Activated CD8-positive, alpha-beta T cell treated with anti-CD3 and anti-CD28 coated beads for 36 hours (primary cell): ENCODE results near the gene ZNF644. TPM values are rescaled to one million over a fixed set of nuclear protein-coding genes. Genes with fewer than 3 reads are reported as not detected.

Experiments used
- ATAC-seq: fragments of 200-7000 bp; cut with Tn5 transposase; one replicate; pipeline ENCODE4 v1.10.0; 2021; ENCODE audit warnings: mild to moderate bottlenecking, moderate library complexity
- CTCF ChIA-PET: fragments of 350-600 bp; sonication (Branson Sonifier 250); formaldehyde crosslinking; loops from one replicate; lab custom pipeline; 2021; ENCODE audit warnings: antibody characterized with exemption; lab: Charles Lee
- POLR2A ChIA-PET: fragments of 350-600 bp; sonication (Branson Sonifier 250); formaldehyde crosslinking; loops from one replicate; lab custom pipeline; 2021; ENCODE audit warnings: antibody characterized with exemption; lab: Charles Lee
- DNase-seq: peaks from one replicate; pipeline ENCODE4 v3.0.0-alpha.2; 2020
- H3K27ac Mint-ChIP-seq: one replicate; pipeline ENCODE4 v1.8.0; 2021; ENCODE audit warnings: mild to moderate bottlenecking, mixed read lengths
- H3K27me3 Mint-ChIP-seq: one replicate; pipeline ENCODE4 v1.8.0; 2021; ENCODE audit warnings: mixed read lengths
- H3K36me3 Mint-ChIP-seq: one replicate; pipeline ENCODE4 v1.8.0; 2021; ENCODE audit warnings: low read depth, mixed read lengths
- H3K4me1 Mint-ChIP-seq: one replicate; pipeline ENCODE4 v1.8.0; 2021; ENCODE audit warnings: low read depth, mixed read lengths
- H3K4me3 Mint-ChIP-seq: one replicate; pipeline ENCODE4 v1.8.0; 2021; ENCODE audit warnings: mild to moderate bottlenecking, moderate library complexity, mixed read lengths
- H3K9me3 Mint-ChIP-seq: one replicate; pipeline ENCODE4 v1.8.0; 2021; ENCODE audit warnings: mixed read lengths
- intact Hi-C: fragments of 100-400 bp; cut with micrococcal nuclease; formaldehyde crosslinking; loops from one replicate; pipeline ENCODE4 v1.10.0; 2022
- total RNA-seq, 2 experiments: library from RNA; stranded (reverse); gene quantifications; one replicate each; pipeline ENCODE4 v1.2.3, GENCODE V29; 2021
- TF ChIP-seq, protein P1 (sequence below): fragments of 200-600 bp; IDR thresholded peaks from one replicate; pipeline ENCODE4 v1.8.0; 2022; ENCODE audit warnings: antibody characterized with exemption, mild to moderate bottlenecking

Gene ZNF644
- total RNA-seq, 2 experiments from 2014 or later = 43.4 to 44.9 TPM

DNA sequence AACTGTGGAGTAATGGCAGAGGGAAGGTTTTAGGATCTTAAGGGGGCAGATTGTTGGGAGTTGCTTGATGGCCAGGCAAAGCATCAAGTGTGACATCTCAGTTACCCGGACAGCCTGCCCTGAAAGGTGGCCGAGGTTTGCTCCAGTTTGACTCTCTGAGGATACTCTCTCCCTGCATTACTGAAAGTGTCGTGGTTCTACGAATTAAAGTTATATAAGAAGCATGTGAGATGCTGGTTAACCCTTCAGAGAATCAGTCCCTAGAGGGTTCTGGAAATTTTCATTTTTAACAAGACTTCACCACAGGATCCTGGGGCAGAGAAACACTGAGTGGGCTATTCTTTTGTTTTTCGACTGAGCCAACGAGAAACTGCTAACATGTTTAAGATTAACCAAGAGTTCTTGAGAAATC, 689 bp upstream of the ZNF644 start:
- POLR2A ChIA-PET = interaction anchor here (0.6 to 2.6 kb wide), 4 partner anchors 13 to 257 kb away, joined by 3 to 15 read pairs (median 4); no protein-coding TSS in a partner anchor
- Mint-ChIP-seq H3K4me1 (peaks cover 45% of the 10 kb centered on the region), H3K27me3 (no peaks in the 10 kb centered on the region), H3K9me3 (peaks cover 2% of the 10 kb centered on the region), H3K4me3 (peak overlapping the region; percentile 99), H3K27ac (peak overlapping the region; percentile 99), H3K36me3 (peaks cover 31% of the 10 kb centered on the region)
- ATAC-seq (no peak), DNase-seq (no peak)
- intact Hi-C loops = loop anchor here (10.0 kb wide), 1 partner anchor 168 kb away; no protein-coding TSS in a partner anchor
- TF ChIP-seq, protein P1, sequence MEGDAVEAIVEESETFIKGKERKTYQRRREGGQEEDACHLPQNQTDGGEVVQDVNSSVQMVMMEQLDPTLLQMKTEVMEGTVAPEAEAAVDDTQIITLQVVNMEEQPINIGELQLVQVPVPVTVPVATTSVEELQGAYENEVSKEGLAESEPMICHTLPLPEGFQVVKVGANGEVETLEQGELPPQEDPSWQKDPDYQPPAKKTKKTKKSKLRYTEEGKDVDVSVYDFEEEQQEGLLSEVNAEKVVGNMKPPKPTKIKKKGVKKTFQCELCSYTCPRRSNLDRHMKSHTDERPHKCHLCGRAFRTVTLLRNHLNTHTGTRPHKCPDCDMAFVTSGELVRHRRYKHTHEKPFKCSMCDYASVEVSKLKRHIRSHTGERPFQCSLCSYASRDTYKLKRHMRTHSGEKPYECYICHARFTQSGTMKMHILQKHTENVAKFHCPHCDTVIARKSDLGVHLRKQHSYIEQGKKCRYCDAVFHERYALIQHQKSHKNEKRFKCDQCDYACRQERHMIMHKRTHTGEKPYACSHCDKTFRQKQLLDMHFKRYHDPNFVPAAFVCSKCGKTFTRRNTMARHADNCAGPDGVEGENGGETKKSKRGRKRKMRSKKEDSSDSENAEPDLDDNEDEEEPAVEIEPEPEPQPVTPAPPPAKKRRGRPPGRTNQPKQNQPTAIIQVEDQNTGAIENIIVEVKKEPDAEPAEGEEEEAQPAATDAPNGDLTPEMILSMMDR = no peak
- CTCF ChIA-PET = interaction anchor here (1.0 to 1.2 kb wide), 2 partner anchors 42 to 78 kb away, joined by 3 read pairs; no protein-coding TSS in a partner anchor

DNA sequence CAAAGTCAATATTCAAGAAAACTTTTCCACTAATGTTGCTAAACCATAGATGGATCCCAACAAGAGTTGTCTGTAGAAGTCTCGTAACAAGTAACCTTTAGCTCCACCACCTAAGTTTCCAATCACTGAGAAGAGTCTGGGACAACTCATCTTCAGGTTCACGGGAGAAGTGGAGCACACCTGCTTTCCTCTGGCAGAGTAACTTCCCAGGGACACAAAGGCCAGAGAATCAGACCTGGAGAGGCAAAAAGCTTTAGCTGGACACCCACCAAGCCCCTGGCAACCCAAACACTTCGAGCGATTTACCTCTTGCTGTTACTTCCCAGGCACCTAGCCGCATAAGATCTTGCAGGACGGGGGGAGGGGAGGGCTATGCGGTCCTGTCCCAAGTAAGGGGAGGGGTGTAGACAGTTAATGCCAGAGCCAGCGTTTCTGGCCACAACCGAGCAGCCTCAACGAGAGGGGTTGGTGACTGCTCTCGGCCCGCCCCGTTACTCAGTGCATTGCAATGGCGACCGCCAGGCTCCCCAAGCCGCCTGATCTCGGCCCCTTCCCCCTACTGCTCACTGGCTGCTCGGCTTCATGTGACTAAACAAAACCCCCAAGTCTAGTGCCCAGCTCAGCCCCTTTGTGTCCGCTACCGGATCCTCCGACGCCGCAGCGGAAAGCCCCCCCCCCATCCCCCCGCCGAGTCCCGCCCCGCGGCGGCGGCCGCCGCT, 709 bp downstream of the ZNF644 start:
- CTCF ChIA-PET = interaction anchor here (1.1 to 1.2 kb wide), 2 partner anchors 41 to 144 kb away, joined by 3 read pairs; no protein-coding TSS in a partner anchor
- H3K27ac Mint-ChIP-seq = peak overlapping the region; percentile 99
- ATAC-seq (peak; percentile 59), DNase-seq (peak; percentile 82)
- TF ChIP-seq, protein P1 = no peak
- POLR2A ChIA-PET = interaction anchor here (0.6 to 2.6 kb wide), 4 partner anchors 11 to 102 kb away, joined by 3 to 15 read pairs (median 4); no protein-coding TSS in a partner anchor
- intact Hi-C loops = loop anchor here (10.0 kb wide), 1 partner anchor 166 kb away; no protein-coding TSS in a partner anchor
- H3K36me3 Mint-ChIP-seq = peaks cover 31% of the 10 kb centered on the region
- H3K4me3 Mint-ChIP-seq = peak overlapping the region; percentile 99
- no peaks in the 10 kb centered on the region for H3K27me3 Mint-ChIP-seq
- H3K4me1 Mint-ChIP-seq = peaks cover 57% of the 10 kb centered on the region
- peaks cover 2% of the 10 kb centered on the region for H3K9me3 Mint-ChIP-seq

DNA sequence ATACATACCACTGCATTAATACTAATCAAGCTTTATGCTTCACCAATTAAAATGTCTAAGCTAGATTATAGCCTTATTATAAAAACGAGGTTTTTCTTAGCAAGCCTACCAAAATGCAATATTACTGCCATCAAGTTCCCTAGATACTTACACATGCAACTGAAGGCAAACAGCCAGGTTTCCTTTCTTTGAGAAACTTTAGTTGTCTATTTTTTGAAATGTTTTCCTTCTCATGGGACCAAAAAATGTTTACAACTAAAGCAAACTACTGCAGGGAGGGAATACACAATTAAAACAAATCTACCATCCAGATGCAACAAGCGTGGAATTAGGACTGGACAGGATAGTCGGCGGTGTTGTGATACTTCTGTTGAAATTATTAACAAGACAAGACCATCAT, 1.3 kb downstream of the ZNF644 start:
- H3K4me1 Mint-ChIP-seq = peaks cover 62% of the 10 kb centered on the region
- H3K4me3 Mint-ChIP-seq = peak overlapping the region; percentile 99

GRCh38 chr1:91018006-91018405, 3.8 kb downstream of the ZNF644 start:
- ATAC-seq (no peak), DNase-seq (no peak)
- intact Hi-C loops = no loop called here
- no peaks in the 10 kb centered on the region for H3K27me3 Mint-ChIP-seq
- peaks cover 42% of the 10 kb centered on the region for H3K36me3 Mint-ChIP-seq
- H3K4me3 Mint-ChIP-seq = peak overlapping the region; percentile 99
- POLR2A ChIA-PET = interaction anchor here (0.7 to 1.2 kb wide), 2 partner anchors 67 to 928 kb away, joined by 3 read pairs; no protein-coding TSS in a partner anchor
- CTCF ChIA-PET = interaction anchor here (0.7 to 2.1 kb wide), 4 partner anchors 21 to 296 kb away, joined by 3 to 11 read pairs (median 4); no protein-coding TSS in a partner anchor
- peaks cover 70% of the 10 kb centered on the region for H3K4me1 Mint-ChIP-seq
- H3K27ac Mint-ChIP-seq = peak overlapping the region; percentile 86
- TF ChIP-seq, protein P1 = no peak
- peaks cover 2% of the 10 kb centered on the region for H3K9me3 Mint-ChIP-seq

More for the DNA sequence above, 1.3 kb downstream of the ZNF644 start:
- Mint-ChIP-seq H3K27ac (peak overlapping the region; percentile 99), H3K36me3 (peaks cover 33% of the 10 kb centered on the region), H3K9me3 (peaks cover 2% of the 10 kb centered on the region), H3K27me3 (no peaks in the 10 kb centered on the region)
- POLR2A ChIA-PET = interaction anchor here (2.6 kb wide), 1 partner anchor 11 kb away, joined by 15 read pairs; no protein-coding TSS in a partner anchor
- DNase-seq (no peak), ATAC-seq (no peak)
- TF ChIP-seq, protein P1 = no peak
- CTCF ChIA-PET = interaction anchor here (1.1 kb wide), 1 partner anchor 145 kb away, joined by 3 read pairs; no protein-coding TSS in a partner anchor
- intact Hi-C loops = loop anchor here (10.0 kb wide), 1 partner anchor 166 kb away; no protein-coding TSS in a partner anchor
